ENCODE measurements around the gene LRIG3. TPM values are rescaled to one million over a fixed set of nuclear protein-coding genes. Genes with fewer than 3 reads are reported as not detected.

Gene LRIG3
- total and polyA plus RNA-seq, 4 donors, result 2.9 to 17.0 (median 10.7) TPM

DNA sequence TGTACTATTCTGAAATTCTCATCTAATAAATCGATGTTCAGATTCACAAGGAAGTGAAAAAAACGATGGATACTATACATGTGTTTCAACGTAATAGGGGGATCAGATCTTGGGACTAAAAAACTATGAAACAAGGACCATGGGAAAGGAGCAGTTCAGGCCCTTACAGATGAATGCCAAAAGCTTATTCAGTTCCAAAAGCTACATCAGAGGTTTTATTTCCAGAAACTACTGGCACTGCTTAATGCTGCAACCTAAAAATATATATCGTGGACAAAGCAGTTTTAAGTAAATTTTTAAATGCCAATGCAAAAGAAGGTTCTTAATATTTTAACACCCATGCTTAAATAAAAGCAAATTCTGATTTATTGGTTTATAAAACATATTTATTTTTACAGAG, 38.5 kb downstream of the LRIG3 start (continued):
- no peak for TF ChIP-seq GABPA (IDR thresholded peaks at IDR 0.05 in 1 of 2, conservative IDR thresholded peaks at IDR 0.05 in 1 of 2)

GRCh38 chr12:58880639-58881038, 39.7 kb downstream of the LRIG3 start:
- H3K9ac ChIP-seq (ENCODE audit: low read depth in 1 of 2, low read length in 2 of 2), result no peak overlapping the region
- TF ChIP-seq YY1 (IDR thresholded peaks at IDR 0.05) (no peak), JUND (IDR thresholded peaks at IDR 0.05) (no peak)
- TF ChIP-seq, protein P1, sequence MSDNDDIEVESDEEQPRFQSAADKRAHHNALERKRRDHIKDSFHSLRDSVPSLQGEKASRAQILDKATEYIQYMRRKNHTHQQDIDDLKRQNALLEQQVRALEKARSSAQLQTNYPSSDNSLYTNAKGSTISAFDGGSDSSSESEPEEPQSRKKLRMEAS (IDR thresholded peaks at IDR 0.05), result no peak
- peaks cover 5 to 52% (median 36%) of the 10 kb centered on the region in 4 donors for H3K36me3 ChIP-seq (ENCODE audit: control insufficient read depth in 4 of 4, insufficient read depth in 3 of 4, low read depth in 1 of 4, low read length in 3 of 4)
- H3K9me3 ChIP-seq (ENCODE audit: control insufficient read depth in 4 of 4, low read length in 3 of 4), result no peaks in the 10 kb centered on the region
- WGBS, result 95% methylated on average over 7 of the region's 7 CpGs
- peaks cover 0 to 6% (median 2%) of the 10 kb centered on the region in 4 donors for H3K4me1 ChIP-seq (ENCODE audit: control insufficient read depth in 4 of 4, insufficient read depth in 4 of 4, low read length in 3 of 4)
- no peaks in the 10 kb centered on the region for H3K27me3 ChIP-seq (ENCODE audit: control insufficient read depth in 4 of 4, insufficient read depth in 4 of 4, low read length in 3 of 4)
- H3K4me3 ChIP-seq (ENCODE audit: low read depth in 1 of 3, low read length in 3 of 3), result no peak overlapping the region
- H3K27ac ChIP-seq (ENCODE audit: low read depth in 1 of 2, low read length in 2 of 2), result no peak overlapping the region
- no peak for DNase-seq (ENCODE audit: low spot score)

GRCh38 chr12:58877243-58877743, 43.0 kb downstream of the LRIG3 start:
- Histone ChIP-seq H3K4me3 (ENCODE audit: low read depth in 1 of 3, low read length in 3 of 3) (no peak overlapping the region), H3K27me3 (ENCODE audit: control insufficient read depth in 4 of 4, insufficient read depth in 4 of 4, low read length in 3 of 4) (no peaks in the 10 kb centered on the region), H3K4me1 (ENCODE audit: control insufficient read depth in 4 of 4, insufficient read depth in 4 of 4, low read length in 3 of 4) (peaks cover 0 to 6% (median 2%) of the 10 kb centered on the region in 4 donors), H3K27ac (ENCODE audit: low read depth in 1 of 2, low read length in 2 of 2) (peak overlapping the region in 1 of 2 donors; percentile 32), H3K36me3 (ENCODE audit: control insufficient read depth in 4 of 4, insufficient read depth in 3 of 4, low read depth in 1 of 4, low read length in 3 of 4) (peaks cover 3 to 72% (median 56%) of the 10 kb centered on the region in 4 donors), H3K9me3 (ENCODE audit: control insufficient read depth in 4 of 4, low read length in 3 of 4) (no peaks in the 10 kb centered on the region), H3K9ac (ENCODE audit: low read depth in 1 of 2, low read length in 2 of 2) (no peak overlapping the region)
- peak; percentile 38 for DNase-seq (ENCODE audit: low spot score)
- TF ChIP-seq RAD21 (IDR thresholded peaks at IDR 0.05) (no peak), JUND (IDR thresholded peaks at IDR 0.05) (peak; percentile 86 to 88), HNF4A (conservative IDR thresholded peaks at IDR 0.05) (peak; percentile 20 to 22), YY1 (IDR thresholded peaks at IDR 0.05) (no peak), TAF1 (conservative IDR thresholded peaks at IDR 0.05) (no peak), ATF3 (IDR thresholded peaks at IDR 0.05) (peak; percentile 79), NR2F2 (IDR thresholded peaks at IDR 0.05) (no peak), FOXA2 (IDR thresholded peaks at IDR 0.05) (peak; percentile 86), FOXA1 (IDR thresholded peaks at IDR 0.05) (peak; percentile 71), GABPA (IDR thresholded peaks at IDR 0.05 in 1 of 2, conservative IDR thresholded peaks at IDR 0.05 in 1 of 2) (no peak), EGR1 (IDR thresholded peaks at IDR 0.05; ENCODE audit: low read depth in 2 of 2) (no peak), RXRA (IDR thresholded peaks at IDR 0.05) (peak; percentile 33 to 40), ZBTB33 (IDR thresholded peaks at IDR 0.05) (peak; percentile 18), SP1 (IDR thresholded peaks at IDR 0.05) (no peak), HNF4G (IDR thresholded peaks at IDR 0.05) (no peak)
- TF ChIP-seq, protein P2, sequence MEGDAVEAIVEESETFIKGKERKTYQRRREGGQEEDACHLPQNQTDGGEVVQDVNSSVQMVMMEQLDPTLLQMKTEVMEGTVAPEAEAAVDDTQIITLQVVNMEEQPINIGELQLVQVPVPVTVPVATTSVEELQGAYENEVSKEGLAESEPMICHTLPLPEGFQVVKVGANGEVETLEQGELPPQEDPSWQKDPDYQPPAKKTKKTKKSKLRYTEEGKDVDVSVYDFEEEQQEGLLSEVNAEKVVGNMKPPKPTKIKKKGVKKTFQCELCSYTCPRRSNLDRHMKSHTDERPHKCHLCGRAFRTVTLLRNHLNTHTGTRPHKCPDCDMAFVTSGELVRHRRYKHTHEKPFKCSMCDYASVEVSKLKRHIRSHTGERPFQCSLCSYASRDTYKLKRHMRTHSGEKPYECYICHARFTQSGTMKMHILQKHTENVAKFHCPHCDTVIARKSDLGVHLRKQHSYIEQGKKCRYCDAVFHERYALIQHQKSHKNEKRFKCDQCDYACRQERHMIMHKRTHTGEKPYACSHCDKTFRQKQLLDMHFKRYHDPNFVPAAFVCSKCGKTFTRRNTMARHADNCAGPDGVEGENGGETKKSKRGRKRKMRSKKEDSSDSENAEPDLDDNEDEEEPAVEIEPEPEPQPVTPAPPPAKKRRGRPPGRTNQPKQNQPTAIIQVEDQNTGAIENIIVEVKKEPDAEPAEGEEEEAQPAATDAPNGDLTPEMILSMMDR (IDR thresholded peaks at IDR 0.05; ENCODE audit: low read depth, low read length, missing input control), result no peak
- TF ChIP-seq, protein P1 (IDR thresholded peaks at IDR 0.05), result peak; percentile 24
- TF ChIP-seq, protein P3, sequence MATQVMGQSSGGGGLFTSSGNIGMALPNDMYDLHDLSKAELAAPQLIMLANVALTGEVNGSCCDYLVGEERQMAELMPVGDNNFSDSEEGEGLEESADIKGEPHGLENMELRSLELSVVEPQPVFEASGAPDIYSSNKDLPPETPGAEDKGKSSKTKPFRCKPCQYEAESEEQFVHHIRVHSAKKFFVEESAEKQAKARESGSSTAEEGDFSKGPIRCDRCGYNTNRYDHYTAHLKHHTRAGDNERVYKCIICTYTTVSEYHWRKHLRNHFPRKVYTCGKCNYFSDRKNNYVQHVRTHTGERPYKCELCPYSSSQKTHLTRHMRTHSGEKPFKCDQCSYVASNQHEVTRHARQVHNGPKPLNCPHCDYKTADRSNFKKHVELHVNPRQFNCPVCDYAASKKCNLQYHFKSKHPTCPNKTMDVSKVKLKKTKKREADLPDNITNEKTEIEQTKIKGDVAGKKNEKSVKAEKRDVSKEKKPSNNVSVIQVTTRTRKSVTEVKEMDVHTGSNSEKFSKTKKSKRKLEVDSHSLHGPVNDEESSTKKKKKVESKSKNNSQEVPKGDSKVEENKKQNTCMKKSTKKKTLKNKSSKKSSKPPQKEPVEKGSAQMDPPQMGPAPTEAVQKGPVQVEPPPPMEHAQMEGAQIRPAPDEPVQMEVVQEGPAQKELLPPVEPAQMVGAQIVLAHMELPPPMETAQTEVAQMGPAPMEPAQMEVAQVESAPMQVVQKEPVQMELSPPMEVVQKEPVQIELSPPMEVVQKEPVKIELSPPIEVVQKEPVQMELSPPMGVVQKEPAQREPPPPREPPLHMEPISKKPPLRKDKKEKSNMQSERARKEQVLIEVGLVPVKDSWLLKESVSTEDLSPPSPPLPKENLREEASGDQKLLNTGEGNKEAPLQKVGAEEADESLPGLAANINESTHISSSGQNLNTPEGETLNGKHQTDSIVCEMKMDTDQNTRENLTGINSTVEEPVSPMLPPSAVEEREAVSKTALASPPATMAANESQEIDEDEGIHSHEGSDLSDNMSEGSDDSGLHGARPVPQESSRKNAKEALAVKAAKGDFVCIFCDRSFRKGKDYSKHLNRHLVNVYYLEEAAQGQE (IDR thresholded peaks at IDR 0.05), result no peak
- WGBS, result 56% methylated on average over 15 of the region's 15 CpGs

Data from liver (tissue), 9 donors.